ENCODE data around the gene UBE2E2.

DNA sequence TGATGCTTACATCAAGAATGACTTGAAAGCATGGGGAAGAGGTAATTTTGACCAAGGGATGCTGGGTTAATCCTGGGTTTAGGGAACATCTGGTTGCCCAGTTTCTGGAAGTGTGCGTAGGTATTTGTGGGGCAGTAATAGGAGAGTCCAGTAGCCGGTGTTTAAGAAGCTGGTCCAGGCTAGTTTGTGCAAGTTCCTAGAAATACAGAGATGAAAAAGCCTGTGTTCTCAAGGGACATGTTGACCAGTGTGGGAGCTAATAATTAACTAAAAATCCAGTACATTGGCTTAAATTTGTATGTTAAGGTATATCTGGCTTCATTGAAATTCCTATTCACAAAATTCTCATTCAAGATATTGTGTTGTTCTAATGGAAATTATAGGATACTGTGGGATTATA, 51.2 kb downstream of the UBE2E2 start:
- TF ChIP-seq, protein P1, sequence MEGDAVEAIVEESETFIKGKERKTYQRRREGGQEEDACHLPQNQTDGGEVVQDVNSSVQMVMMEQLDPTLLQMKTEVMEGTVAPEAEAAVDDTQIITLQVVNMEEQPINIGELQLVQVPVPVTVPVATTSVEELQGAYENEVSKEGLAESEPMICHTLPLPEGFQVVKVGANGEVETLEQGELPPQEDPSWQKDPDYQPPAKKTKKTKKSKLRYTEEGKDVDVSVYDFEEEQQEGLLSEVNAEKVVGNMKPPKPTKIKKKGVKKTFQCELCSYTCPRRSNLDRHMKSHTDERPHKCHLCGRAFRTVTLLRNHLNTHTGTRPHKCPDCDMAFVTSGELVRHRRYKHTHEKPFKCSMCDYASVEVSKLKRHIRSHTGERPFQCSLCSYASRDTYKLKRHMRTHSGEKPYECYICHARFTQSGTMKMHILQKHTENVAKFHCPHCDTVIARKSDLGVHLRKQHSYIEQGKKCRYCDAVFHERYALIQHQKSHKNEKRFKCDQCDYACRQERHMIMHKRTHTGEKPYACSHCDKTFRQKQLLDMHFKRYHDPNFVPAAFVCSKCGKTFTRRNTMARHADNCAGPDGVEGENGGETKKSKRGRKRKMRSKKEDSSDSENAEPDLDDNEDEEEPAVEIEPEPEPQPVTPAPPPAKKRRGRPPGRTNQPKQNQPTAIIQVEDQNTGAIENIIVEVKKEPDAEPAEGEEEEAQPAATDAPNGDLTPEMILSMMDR (CRISPR knock-in tag; IDR thresholded peaks at IDR 0.05): no peak
- no peak for TF ChIP-seq POLR2AphosphoS5 (IDR thresholded peaks at IDR 0.05; ENCODE audit: low read depth, low read length)
- TF ChIP-seq, protein P2, sequence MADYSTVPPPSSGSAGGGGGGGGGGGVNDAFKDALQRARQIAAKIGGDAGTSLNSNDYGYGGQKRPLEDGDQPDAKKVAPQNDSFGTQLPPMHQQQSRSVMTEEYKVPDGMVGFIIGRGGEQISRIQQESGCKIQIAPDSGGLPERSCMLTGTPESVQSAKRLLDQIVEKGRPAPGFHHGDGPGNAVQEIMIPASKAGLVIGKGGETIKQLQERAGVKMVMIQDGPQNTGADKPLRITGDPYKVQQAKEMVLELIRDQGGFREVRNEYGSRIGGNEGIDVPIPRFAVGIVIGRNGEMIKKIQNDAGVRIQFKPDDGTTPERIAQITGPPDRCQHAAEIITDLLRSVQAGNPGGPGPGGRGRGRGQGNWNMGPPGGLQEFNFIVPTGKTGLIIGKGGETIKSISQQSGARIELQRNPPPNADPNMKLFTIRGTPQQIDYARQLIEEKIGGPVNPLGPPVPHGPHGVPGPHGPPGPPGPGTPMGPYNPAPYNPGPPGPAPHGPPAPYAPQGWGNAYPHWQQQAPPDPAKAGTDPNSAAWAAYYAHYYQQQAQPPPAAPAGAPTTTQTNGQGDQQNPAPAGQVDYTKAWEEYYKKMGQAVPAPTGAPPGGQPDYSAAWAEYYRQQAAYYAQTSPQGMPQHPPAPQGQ (CRISPR knock-in tag; IDR thresholded peaks at IDR 0.05; ENCODE audit: borderline replicate concordance): no peak
- TF ChIP-seq PAX8 (CRISPR knock-in tag; IDR thresholded peaks at IDR 0.05; ENCODE audit: borderline replicate concordance): no peak
- no peak for TF ChIP-seq TARDBP (CRISPR knock-in tag; IDR thresholded peaks at IDR 0.05)
- no peak for TF ChIP-seq ZNF12 (CRISPR knock-in tag; IDR thresholded peaks at IDR 0.05)
- no peak for TF ChIP-seq NR1H2 (CRISPR knock-in tag; IDR thresholded peaks at IDR 0.05; ENCODE audit: borderline replicate concordance, low read depth)
- TF ChIP-seq EP300 (IDR thresholded peaks at IDR 0.05; ENCODE audit: low read depth in 2 of 2, low read length in 2 of 2): no peak
- TF ChIP-seq EP300 (CRISPR knock-in tag; IDR thresholded peaks at IDR 0.05; ENCODE audit: borderline replicate concordance): no peak
- TF ChIP-seq KDM5A (IDR thresholded peaks at IDR 0.05; ENCODE audit: borderline replicate concordance, low read length): no peak
- no peak for TF ChIP-seq KLF16 (CRISPR knock-in tag; IDR thresholded peaks at IDR 0.05)

Measured in HepG2 (cell line).